Mesendoderm (in vitro differentiated cells): ENCODE results near the gene LDLRAD4.

Source experiments
- DNase-seq: peaks from one replicate; pipeline ENCODE4 v3.0.0; 2013
- H2AK5ac ChIP-seq: 2 replicates; pipeline ENCODE4 v1.6.1; 2013; ENCODE audit warnings: low read length, inconsistent platforms
- H2BK120ac ChIP-seq: 2 replicates; pipeline ENCODE4 v1.6.1; 2013; ENCODE audit warnings: low read depth, mild to moderate bottlenecking, low read length, moderate library complexity, mixed read lengths
- H2BK15ac ChIP-seq: replicated peaks from 2 replicates; pipeline ENCODE4 v1.6.1; 2013; ENCODE audit warnings: low read depth, mild to moderate bottlenecking, moderate library complexity
- H2BK5ac ChIP-seq: 2 replicates; pipeline ENCODE4 v1.6.1; 2013; ENCODE audit warnings: low read length, inconsistent platforms
- H3K18ac ChIP-seq: 2 replicates; pipeline ENCODE4 v1.6.1; 2013; ENCODE audit warnings: mild to moderate bottlenecking, low read length, mixed read lengths
- H3K23ac ChIP-seq: one replicate; pipeline ENCODE4 v1.6.1; 2013; ENCODE audit warnings: low read length
- H3K27ac ChIP-seq: 2 replicates; pipeline ENCODE4 v1.5.1; 2013; ENCODE audit warnings: low read depth, mild to moderate bottlenecking, inconsistent platforms, low read length, moderate library complexity
- H3K27me3 ChIP-seq: 2 replicates; pipeline ENCODE4 v1.6.1; 2013; ENCODE audit warnings: low read length, control low read depth, mild to moderate bottlenecking, inconsistent platforms; ENCODE audit not compliant: insufficient read depth, poor library complexity
- H3K36me3 ChIP-seq: 2 replicates; pipeline ENCODE4 v1.6.1; 2013; ENCODE audit warnings: low read length, inconsistent platforms; ENCODE audit not compliant: control insufficient read depth, insufficient read depth
- H3K4ac ChIP-seq: one replicate; pipeline ENCODE4 v1.6.1; 2013; ENCODE audit warnings: low read depth, mild to moderate bottlenecking, low read length, moderate library complexity
- H3K4me1 ChIP-seq: 2 replicates; pipeline ENCODE4 v1.6.1; 2013; ENCODE audit warnings: low read depth, low read length, inconsistent platforms; ENCODE audit not compliant: control insufficient read depth
- H3K4me2 ChIP-seq: 2 replicates; pipeline ENCODE4 v1.6.1; 2013; ENCODE audit warnings: low read length
- H3K4me3 ChIP-seq: 2 replicates; pipeline ENCODE4 v1.5.1; 2013; ENCODE audit warnings: mild to moderate bottlenecking, low read length
- H3K56ac ChIP-seq: one replicate; pipeline ENCODE4 v1.6.1; 2013; ENCODE audit warnings: low read length
- H3K79me1 ChIP-seq: 2 replicates; pipeline ENCODE4 v1.6.1; 2013; ENCODE audit warnings: low read length, inconsistent platforms
- H3K79me2 ChIP-seq: 2 replicates; pipeline ENCODE4 v1.6.1; 2013; ENCODE audit warnings: mild to moderate bottlenecking, low read length; ENCODE audit not compliant: control insufficient read depth, insufficient read depth
- H3K9ac ChIP-seq: 2 replicates; pipeline ENCODE4 v1.6.1; 2013; ENCODE audit warnings: low read length, inconsistent platforms
- H4K5ac ChIP-seq: one replicate; pipeline ENCODE4 v1.6.1; 2013; ENCODE audit warnings: low read length
- H4K8ac ChIP-seq: one replicate; pipeline ENCODE4 v1.6.1; 2013; ENCODE audit warnings: low read depth, mild to moderate bottlenecking, control low read depth, low read length, moderate library complexity
- WGBS: extraction: QIAGEN DNeasy Blood & Tissue Kit; methylation state at CpG from one replicate; pipeline ENCODE4 v1.1.7; 2013; ENCODE audit warnings: low lambda C conversion rate, missing lambda C conversion rate; ENCODE audit not compliant: insufficient coverage; ENCODE audit errors: extremely low coverage; 5-methylcytosine and 5-hydroxymethylcytosine counted together

LDLRAD4 gene

GRCh38 chr18:13298262-13298661 lies 79.7 kb downstream of the LDLRAD4 start:
- no peak overlapping the region for H2BK120ac ChIP-seq

GRCh38 chr18:13300029-13300428 lies 81.5 kb downstream of the LDLRAD4 start:
- no peak overlapping the region for H2BK5ac ChIP-seq
- H3K18ac ChIP-seq = no peak overlapping the region
- no peaks in the 10 kb centered on the region for H3K36me3 ChIP-seq
- H2BK15ac ChIP-seq = no peak overlapping the region
- H3K9ac ChIP-seq = no peak overlapping the region
- no peak overlapping the region for H2AK5ac ChIP-seq
- no peak overlapping the region for H3K27ac ChIP-seq
- H3K4me2 ChIP-seq = no peak overlapping the region
- no CpG with 5 or more reads among the region's 6 CpGs for WGBS
- DNase-seq = no peak
- no peaks in the 10 kb centered on the region for H3K4me1 ChIP-seq
- H3K56ac ChIP-seq = no peak overlapping the region
- no peak overlapping the region for H3K23ac ChIP-seq
- H4K8ac ChIP-seq = no peak overlapping the region
- no peaks in the 10 kb centered on the region for H3K27me3 ChIP-seq
- no peaks in the 10 kb centered on the region for H3K79me2 ChIP-seq
- no peak overlapping the region for H2BK120ac ChIP-seq
- no peak overlapping the region for H4K5ac ChIP-seq
- H3K4ac ChIP-seq = no peak overlapping the region
- no peak overlapping the region for H3K4me3 ChIP-seq
- no peaks in the 10 kb centered on the region for H3K79me1 ChIP-seq

More at GRCh38 chr18:13298262-13298661, 79.7 kb downstream of the LDLRAD4 start:
- H3K23ac ChIP-seq = no peak overlapping the region
- no peak overlapping the region for H4K8ac ChIP-seq
- H3K4ac ChIP-seq = no peak overlapping the region
- H3K27me3 ChIP-seq = no peaks in the 10 kb centered on the region
- H3K4me2 ChIP-seq = no peak overlapping the region
- WGBS = no CpG with 5 or more reads among the region's 10 CpGs
- no peak overlapping the region for H3K9ac ChIP-seq
- DNase-seq = no peak
- H3K79me1 ChIP-seq = no peaks in the 10 kb centered on the region
- H3K27ac ChIP-seq = no peak overlapping the region
- H3K36me3 ChIP-seq = no peaks in the 10 kb centered on the region
- H2BK5ac ChIP-seq = no peak overlapping the region
- no peak overlapping the region for H2BK15ac ChIP-seq
- no peak overlapping the region for H3K56ac ChIP-seq
- no peak overlapping the region for H2AK5ac ChIP-seq
- no peaks in the 10 kb centered on the region for H3K79me2 ChIP-seq
- H4K5ac ChIP-seq = no peak overlapping the region
- no peak overlapping the region for H3K4me3 ChIP-seq
- no peak overlapping the region for H3K18ac ChIP-seq
- H3K4me1 ChIP-seq = no peaks in the 10 kb centered on the region

GRCh38 chr18:13300796-13301195 lies 82.2 kb downstream of the LDLRAD4 start:
- Histone ChIP-seq H3K4me3 (no peak overlapping the region), H3K18ac (no peak overlapping the region), H3K9ac (no peak overlapping the region), H4K5ac (no peak overlapping the region), H2BK5ac (no peak overlapping the region), H2AK5ac (no peak overlapping the region), H3K36me3 (no peaks in the 10 kb centered on the region), H3K4ac (no peak overlapping the region), H3K56ac (no peak overlapping the region), H4K8ac (no peak overlapping the region), H3K4me2 (no peak overlapping the region), H3K23ac (no peak overlapping the region), H2BK15ac (no peak overlapping the region), H3K79me1 (no peaks in the 10 kb centered on the region), H3K27me3 (no peaks in the 10 kb centered on the region), H2BK120ac (no peak overlapping the region), H3K79me2 (no peaks in the 10 kb centered on the region), H3K27ac (no peak overlapping the region), H3K4me1 (no peaks in the 10 kb centered on the region)
- WGBS = no CpG with 5 or more reads among the region's 17 CpGs
- DNase-seq = no peak

- Histone ChIP-seq H3K27ac (no peak overlapping the region), H2AK5ac (no peak overlapping the region), H3K4ac (no peak overlapping the region), H2BK120ac (no peak overlapping the region), H2BK15ac (no peak overlapping the region), H4K5ac (no peak overlapping the region), H3K4me1 (no peaks in the 10 kb centered on the region), H2BK5ac (no peak overlapping the region), H3K4me2 (no peak overlapping the region), H3K4me3 (no peak overlapping the region), H3K79me1 (no peaks in the 10 kb centered on the region), H3K79me2 (no peaks in the 10 kb centered on the region), H3K27me3 (no peaks in the 10 kb centered on the region), H3K9ac (no peak overlapping the region), H3K18ac (no peak overlapping the region), H3K36me3 (no peaks in the 10 kb centered on the region), H3K56ac (no peak overlapping the region), H4K8ac (no peak overlapping the region), H3K23ac (no peak overlapping the region)
- WGBS = no CpG with 5 or more reads among the region's 6 CpGs
- DNase-seq = no peak
These were observed 83.5 kb downstream of the LDLRAD4 start for GRCh38 chr18:13302040-13302439.

GRCh38 chr18:13302457-13303225 lies 84.1 kb downstream of the LDLRAD4 start:
- no peak overlapping the region for H2BK120ac ChIP-seq
- H3K4me1 ChIP-seq = no peaks in the 10 kb centered on the region
- no peaks in the 10 kb centered on the region for H3K79me1 ChIP-seq
- no peak overlapping the region for H3K56ac ChIP-seq
- H3K4ac ChIP-seq = no peak overlapping the region
- H2BK5ac ChIP-seq = no peak overlapping the region
- no peak overlapping the region for H3K4me3 ChIP-seq
- H3K79me2 ChIP-seq = no peaks in the 10 kb centered on the region
- H3K27me3 ChIP-seq = no peaks in the 10 kb centered on the region
- H3K36me3 ChIP-seq = no peaks in the 10 kb centered on the region
- no peak overlapping the region for H4K5ac ChIP-seq
- DNase-seq = no peak
- H3K23ac ChIP-seq = no peak overlapping the region
- no peak overlapping the region for H3K18ac ChIP-seq
- no CpG with 5 or more reads among the region's 8 CpGs for WGBS
- no peak overlapping the region for H3K9ac ChIP-seq
- no peak overlapping the region for H3K4me2 ChIP-seq
- H2BK15ac ChIP-seq = no peak overlapping the region
- no peak overlapping the region for H2AK5ac ChIP-seq
- no peak overlapping the region for H3K27ac ChIP-seq
- no peak overlapping the region for H4K8ac ChIP-seq
